NT2/D1 (cell line): Measurements from ENCODE around the gene ARVCF.

Experiments
- SUZ12 ChIP-seq: IDR thresholded peaks from 2 replicates; pipeline ENCODE4 v1.6.1; 2011; ENCODE audit not compliant: insufficient read length, insufficient read depth; ENCODE audit errors: extremely low read depth
- YY1 ChIP-seq: IDR thresholded peaks from 2 replicates; pipeline ENCODE4 v1.6.1; 2011; ENCODE audit not compliant: insufficient read length, insufficient read depth

DNA sequence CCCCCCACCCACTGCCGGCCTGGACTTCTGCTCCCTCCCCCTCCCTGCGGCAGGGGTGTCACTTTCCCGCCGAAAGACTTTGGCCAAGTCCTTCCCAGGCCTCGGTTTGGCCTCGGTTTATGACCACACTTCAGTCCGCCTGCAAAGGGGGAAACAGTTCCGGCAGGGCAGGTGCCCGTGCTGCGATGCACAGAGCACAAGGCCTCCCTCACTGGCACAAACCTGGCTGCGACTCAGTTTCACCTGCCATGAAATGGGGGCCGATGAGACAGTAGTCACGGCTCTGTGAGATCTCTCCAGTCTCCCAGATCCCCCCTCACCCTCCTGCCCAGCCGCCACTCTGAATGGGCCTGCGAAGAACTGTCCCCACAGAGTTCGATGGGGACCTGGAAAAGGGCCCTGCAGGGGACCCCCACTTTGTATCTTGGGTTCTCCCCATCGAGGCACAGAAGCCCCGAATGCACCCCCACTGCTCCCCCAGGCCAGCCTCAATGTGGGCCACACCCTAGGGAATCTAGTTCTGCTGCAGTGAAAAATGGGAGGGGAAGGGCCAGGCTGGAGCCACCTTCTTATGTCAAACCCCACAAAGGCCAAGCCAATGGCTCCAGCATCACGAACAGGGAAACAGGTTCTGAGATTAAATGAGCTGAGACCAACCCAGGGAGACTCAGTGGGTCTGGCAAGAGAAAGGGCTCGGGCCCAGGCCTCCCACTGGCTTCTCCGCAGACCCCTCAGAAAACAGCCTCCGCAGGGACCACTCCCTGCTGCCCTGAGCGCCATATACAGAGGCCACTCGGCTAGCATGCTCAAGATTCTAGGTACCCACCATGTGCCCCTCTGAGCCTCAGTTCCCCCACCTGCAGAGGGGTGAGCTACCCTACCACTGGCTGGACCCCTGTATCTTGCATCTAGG lies 29.0 kb downstream of the ARVCF start:
- TF ChIP-seq YY1 (no peak), SUZ12 (no peak)
